HG02588 (cell line): ENCODE results near the gene CDC25A.

Experiments
- ATAC-seq: cut with Tn5 transposase; IDR thresholded peaks from one replicate; pipeline ENCODE4 v1.9.1; 2021; ENCODE audit warnings: mild to moderate bottlenecking, moderate library complexity; ENCODE audit not compliant: unreplicated experiment

CDC25A gene

DNA sequence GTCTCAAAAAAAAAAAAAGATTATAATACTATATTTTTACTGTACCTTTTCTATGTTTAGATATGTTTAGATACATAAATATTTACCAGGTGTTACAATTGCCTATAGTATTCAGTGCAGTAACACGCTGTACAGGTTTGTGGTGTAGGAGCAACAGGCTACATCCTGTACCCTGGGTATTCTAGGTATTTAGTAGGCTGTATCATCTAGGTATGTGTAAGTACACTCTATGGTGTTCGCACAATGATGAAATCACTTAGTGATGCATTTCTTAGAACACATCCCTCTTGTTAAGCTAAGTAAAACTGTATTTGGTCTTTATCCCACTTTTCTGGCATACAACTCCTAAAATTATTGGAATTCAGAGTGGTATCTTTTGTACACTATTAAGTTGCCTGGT is 77.8 kb downstream of the CDC25A start:
- no peak for ATAC-seq

DNA sequence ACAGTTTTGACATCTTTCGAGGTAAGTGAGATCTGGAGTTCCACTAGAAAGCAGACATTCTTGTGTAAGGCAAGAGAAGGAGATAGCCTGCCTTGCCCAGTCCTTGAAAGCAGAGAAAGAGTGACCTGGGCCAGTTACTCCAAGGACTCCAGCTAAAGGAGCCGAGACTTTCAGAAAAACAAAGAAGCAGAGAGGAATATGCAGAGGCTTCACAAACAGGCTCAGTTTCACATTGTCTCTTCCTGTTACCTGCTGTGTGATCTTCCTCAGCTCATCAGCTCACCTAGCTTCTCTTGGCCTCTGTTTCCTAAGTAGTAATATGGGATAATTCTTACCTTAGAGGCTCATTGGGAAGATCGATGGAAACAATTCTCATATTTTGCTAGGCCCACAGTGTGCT is 81.0 kb downstream of the CDC25A start:
- ATAC-seq = no peak
